Mucosa of descending colon (tissue), 3 donors: ENCODE data around the gene SOX15. TPM values are rescaled to one million over a fixed set of nuclear protein-coding genes. Genes with fewer than 3 reads are reported as not detected.

Source experiments
- ATAC-seq: fragments of 200-7000 bp; cut with Tn5 transposase; one replicate; pipeline ENCODE4 v1.9.1; 2020; ENCODE audit warnings: mild to moderate bottlenecking, moderate library complexity
- DNase-seq, 3 donors: peaks; one replicate each; pipeline ENCODE4 v3.0.0-alpha.2; 2020
- H3K36me3 ChIP-seq: fragments of 200-600 bp; one replicate; pipeline ENCODE4 v1.8.0; 2021; ENCODE audit warnings: low read depth, mild to moderate bottlenecking
- H3K4me1 ChIP-seq: fragments of 200-600 bp; one replicate; pipeline ENCODE4 v1.8.0; 2021; ENCODE audit warnings: low read depth, mild to moderate bottlenecking
- H3K4me3 ChIP-seq: fragments of 200-600 bp; one replicate; pipeline ENCODE4 v1.8.0; 2021; ENCODE audit warnings: mild to moderate bottlenecking
- H3K9me3 ChIP-seq: fragments of 200-600 bp; one replicate; pipeline ENCODE4 v1.8.0; 2021; ENCODE audit warnings: mild to moderate bottlenecking
- intact Hi-C, 2 donors: fragments of 100-400 bp; cut with DNase I in 1 of 2; cut with micrococcal nuclease in 1 of 2; formaldehyde crosslinking; loops; one replicate each; pipeline versions ENCODE4 v1.11.0 to v1.11.1; 2022; cut with DNase I, micrococcal nuclease
- total RNA-seq, 3 donors: library from RNA; stranded (reverse); fragmentation: NEBNext Ultra II Directional in 2 of 3; extraction: Animal tissue kit (Norgen Biotek cat#: 25700) in 2 of 3; gene quantifications; one replicate each; pipeline versions ENCODE4 v1.2.1 to v1.2.4, GENCODE V29; 2021 to 2023
- TF ChIP-seq, protein P1 (sequence below): fragments of 200-600 bp; IDR thresholded peaks from one replicate; pipeline ENCODE4 v1.8.0; 2022; ENCODE audit warnings: antibody characterized with exemption, mild to moderate bottlenecking
- donor health status: DM: no; HTN: no; CAD: no; lungs with moderate emphysema.
- donor health status: DM: no; HTN: no; CAD: no.
- donor health status: DM: no; HTN: yes; CAD: no.

SOX15 gene
- total RNA-seq, 3 donors from 2014 or later: 0.38 to 4.4 (median 0.41) TPM

- ATAC-seq (no peak), DNase-seq (peak in 2 of 3 donors; percentile 42 to 79)
- no peaks in the 10 kb centered on the region for H3K9me3 ChIP-seq
- intact Hi-C loops: no loop called here
- TF ChIP-seq, protein P1, sequence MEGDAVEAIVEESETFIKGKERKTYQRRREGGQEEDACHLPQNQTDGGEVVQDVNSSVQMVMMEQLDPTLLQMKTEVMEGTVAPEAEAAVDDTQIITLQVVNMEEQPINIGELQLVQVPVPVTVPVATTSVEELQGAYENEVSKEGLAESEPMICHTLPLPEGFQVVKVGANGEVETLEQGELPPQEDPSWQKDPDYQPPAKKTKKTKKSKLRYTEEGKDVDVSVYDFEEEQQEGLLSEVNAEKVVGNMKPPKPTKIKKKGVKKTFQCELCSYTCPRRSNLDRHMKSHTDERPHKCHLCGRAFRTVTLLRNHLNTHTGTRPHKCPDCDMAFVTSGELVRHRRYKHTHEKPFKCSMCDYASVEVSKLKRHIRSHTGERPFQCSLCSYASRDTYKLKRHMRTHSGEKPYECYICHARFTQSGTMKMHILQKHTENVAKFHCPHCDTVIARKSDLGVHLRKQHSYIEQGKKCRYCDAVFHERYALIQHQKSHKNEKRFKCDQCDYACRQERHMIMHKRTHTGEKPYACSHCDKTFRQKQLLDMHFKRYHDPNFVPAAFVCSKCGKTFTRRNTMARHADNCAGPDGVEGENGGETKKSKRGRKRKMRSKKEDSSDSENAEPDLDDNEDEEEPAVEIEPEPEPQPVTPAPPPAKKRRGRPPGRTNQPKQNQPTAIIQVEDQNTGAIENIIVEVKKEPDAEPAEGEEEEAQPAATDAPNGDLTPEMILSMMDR: no peak
- H3K36me3 ChIP-seq: peaks cover 20% of the 10 kb centered on the region
- H3K4me1 ChIP-seq: peaks cover 31% of the 10 kb centered on the region
- no peak overlapping the region for H3K4me3 ChIP-seq
These were observed 7.3 kb downstream of the SOX15 start for GRCh38 chr17:7582396-7583252.

DNA sequence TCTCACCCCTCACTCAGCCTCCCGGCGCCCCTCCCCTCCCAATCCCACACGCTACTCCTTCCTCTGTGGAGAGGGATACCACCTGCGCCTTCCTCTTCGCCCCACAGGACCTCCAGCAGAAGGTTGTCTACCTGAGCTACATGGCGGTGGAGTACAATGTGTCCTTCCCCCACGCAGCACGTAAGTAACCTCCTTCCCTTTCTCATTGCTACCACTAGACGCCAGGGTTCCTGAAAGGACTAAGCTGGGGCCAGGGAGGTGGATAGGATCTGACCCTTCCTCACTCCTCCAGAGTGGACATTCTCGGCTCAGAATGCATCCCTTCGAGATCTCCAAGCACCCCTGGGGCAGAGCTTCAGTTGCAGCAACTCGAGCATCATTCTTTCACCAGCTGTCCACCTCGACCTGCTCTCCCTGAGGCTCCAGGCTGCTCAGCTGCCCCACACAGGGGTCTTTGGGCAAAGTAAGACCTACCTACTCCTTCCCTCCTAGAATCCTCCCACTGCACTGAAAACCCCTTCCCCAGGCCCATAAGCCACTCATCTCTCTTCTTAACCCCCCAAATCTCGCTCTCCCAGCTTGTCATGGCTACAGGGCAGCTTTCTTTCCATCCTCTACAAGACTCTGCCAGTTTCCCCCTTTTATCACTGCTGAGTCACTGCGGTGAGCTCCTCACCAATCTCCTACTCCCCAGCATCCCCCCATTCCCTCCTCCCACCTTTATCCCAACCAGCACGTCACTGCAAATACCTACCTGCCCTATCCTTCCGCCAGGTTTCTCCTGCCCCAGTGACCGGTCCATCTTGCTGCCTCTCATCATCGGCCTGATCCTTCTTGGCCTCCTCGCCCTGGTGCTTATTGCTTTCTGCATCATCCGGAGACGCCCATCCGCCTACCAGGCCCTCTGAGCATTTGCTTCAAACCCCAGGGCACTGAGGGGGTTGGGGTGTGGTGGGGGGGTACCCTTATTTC, 9.0 kb downstream of the SOX15 start:
- TF ChIP-seq, protein P1: no peak
- H3K36me3 ChIP-seq: peaks cover 28% of the 10 kb centered on the region
- peaks cover 31% of the 10 kb centered on the region for H3K4me1 ChIP-seq
- no peak for DNase-seq
- no peak overlapping the region for H3K4me3 ChIP-seq
- no peaks in the 10 kb centered on the region for H3K9me3 ChIP-seq
- intact Hi-C loops: no loop called here
- no peak for ATAC-seq

DNA sequence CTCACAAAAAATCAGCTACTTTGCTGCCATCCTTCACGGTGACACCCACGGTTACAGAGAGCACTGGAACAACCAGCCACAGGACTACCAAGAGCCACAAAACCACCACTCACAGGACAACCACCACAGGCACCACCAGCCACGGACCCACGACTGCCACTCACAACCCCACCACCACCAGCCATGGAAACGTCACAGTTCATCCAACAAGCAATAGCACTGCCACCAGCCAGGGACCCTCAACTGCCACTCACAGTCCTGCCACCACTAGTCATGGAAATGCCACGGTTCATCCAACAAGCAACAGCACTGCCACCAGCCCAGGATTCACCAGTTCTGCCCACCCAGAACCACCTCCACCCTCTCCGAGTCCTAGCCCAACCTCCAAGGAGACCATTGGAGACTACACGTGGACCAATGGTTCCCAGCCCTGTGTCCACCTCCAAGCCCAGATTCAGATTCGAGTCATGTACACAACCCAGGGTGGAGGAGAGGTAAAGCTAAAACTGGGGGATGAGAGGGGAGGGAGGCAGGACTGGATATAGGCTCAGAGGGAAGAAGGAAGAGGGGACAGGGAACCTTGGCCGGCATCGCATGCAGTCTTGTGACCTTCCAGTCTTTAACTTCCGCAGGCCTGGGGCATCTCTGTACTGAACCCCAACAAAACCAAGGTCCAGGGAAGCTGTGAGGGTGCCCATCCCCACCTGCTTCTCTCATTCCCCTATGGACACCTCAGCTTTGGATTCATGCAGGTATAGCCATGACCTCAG, 9.9 kb downstream of the SOX15 start:
- TF ChIP-seq, protein P1: no peak
- peak in 1 of 3 donors; percentile 12 for DNase-seq
- no peak for ATAC-seq

DNA sequence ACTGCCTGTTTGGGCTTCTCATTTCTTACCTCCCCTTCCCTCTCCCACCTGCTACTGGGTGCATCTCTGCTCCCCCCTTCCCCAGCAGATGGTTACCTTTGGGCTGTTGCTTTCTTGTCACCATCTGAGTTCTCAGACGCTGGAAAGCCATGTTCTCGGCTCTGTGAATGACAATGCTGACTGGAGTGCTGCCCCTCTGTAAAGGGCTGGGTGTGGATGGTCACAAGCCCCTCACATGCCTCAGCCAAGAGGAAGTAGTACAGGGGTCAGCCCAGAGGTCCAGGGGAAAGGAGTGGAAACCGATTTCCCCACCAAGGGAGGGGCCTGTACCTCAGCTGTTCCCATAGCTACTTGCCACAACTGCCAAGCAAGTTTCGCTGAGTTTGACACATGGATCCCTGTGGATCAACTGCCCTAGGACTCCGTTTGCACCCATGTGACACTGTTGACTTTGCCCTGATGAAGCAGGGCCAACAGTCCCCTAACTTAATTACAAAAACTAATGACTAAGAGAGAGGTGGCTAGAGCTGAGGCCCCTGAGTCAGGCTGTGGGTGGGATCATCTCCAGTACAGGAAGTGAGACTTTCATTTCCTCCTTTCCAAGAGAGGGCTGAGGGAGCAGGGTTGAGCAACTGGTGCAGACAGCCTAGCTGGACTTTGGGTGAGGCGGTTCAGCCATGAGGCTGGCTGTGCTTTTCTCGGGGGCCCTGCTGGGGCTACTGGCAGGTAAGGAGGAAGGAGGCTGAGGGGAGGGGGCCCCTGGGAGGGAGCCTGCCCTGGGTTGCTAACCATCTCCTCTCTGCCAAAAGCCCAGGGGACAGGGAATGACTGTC, 10.7 kb downstream of the SOX15 start, which contains the start of gene CD68:
TSS of gene CD68 (plus strand) at position 638 of the 833 bp plus-strand sequence. CDS start at position 678, 40 bp downstream.
- intact Hi-C loops: no loop called here
- peaks cover 39% of the 10 kb centered on the region for H3K4me1 ChIP-seq
- no peaks in the 10 kb centered on the region for H3K9me3 ChIP-seq
- TF ChIP-seq, protein P1: no peak
- DNase-seq (peak; percentile 73 to 82 (median 75)), ATAC-seq (peak; percentile 77)
- H3K4me3 ChIP-seq: no peak within 1 kb of the TSS
- peaks cover 30% of the 10 kb centered on the region for H3K36me3 ChIP-seq

More for the DNA sequence above, 9.9 kb downstream of the SOX15 start:
- peaks cover 35% of the 10 kb centered on the region for H3K4me1 ChIP-seq
- H3K36me3 ChIP-seq: peaks cover 30% of the 10 kb centered on the region
- H3K9me3 ChIP-seq: no peaks in the 10 kb centered on the region
- H3K4me3 ChIP-seq: no peak overlapping the region
- intact Hi-C loops: no loop called here
